Measurements from ENCODE around the gene BCAS3.

The BCAS3 gene

GRCh38 chr17:61328351-61328750, 650.7 kb downstream of the BCAS3 start:
- H4K8ac ChIP-seq (ENCODE audit: low read length) = no peak overlapping the region
- no peak overlapping the region for H3K23ac ChIP-seq (ENCODE audit: low read length in 2 of 2)
- no peaks in the 10 kb centered on the region for H3K79me1 ChIP-seq (replicated peaks; ENCODE audit: low read length, poor library complexity, severe bottlenecking)
- H3K18ac ChIP-seq (ENCODE audit: low read depth in 1 of 2, low read length in 2 of 2) = no peak overlapping the region
- no peak overlapping the region for H2AFZ ChIP-seq (ENCODE audit: low read depth, low read length)
- no peak overlapping the region for H2BK5ac ChIP-seq (ENCODE audit: low read depth, low read length, poor library complexity, severe bottlenecking)
- no peak overlapping the region for H3K27ac ChIP-seq (ENCODE audit: low read length, poor library complexity, severe bottlenecking)
- H2BK15ac ChIP-seq (ENCODE audit: low read depth, poor library complexity, severe bottlenecking) = no peak overlapping the region
- no peaks in the 10 kb centered on the region for H3K9me3 ChIP-seq (ENCODE audit: control insufficient read depth, low read length)
- H3K4me3 ChIP-seq (ENCODE audit: insufficient read depth in 1 of 2, low read depth in 1 of 2, low read length in 2 of 2) = no peak overlapping the region
- no peak overlapping the region for H4K91ac ChIP-seq (ENCODE audit: low read length)
- WGBS = 97% methylated on average over 6 of the region's 6 CpGs
- no peaks in the 10 kb centered on the region for H3K36me3 ChIP-seq (ENCODE audit: control insufficient read depth in 1 of 2, insufficient read depth in 2 of 2, low read depth in 1 of 2, low read length in 2 of 2)
- no peak overlapping the region for H3K9ac ChIP-seq (ENCODE audit: low read length)
- no peak for DNase-seq
- no peak overlapping the region for H3K4me2 ChIP-seq (ENCODE audit: low read length, poor library complexity, severe bottlenecking)
- no peak overlapping the region for H2BK120ac ChIP-seq (ENCODE audit: low read depth, low read length)
- H2AK5ac ChIP-seq (ENCODE audit: low read length, severe bottlenecking) = no peak overlapping the region
- no peak overlapping the region for H3K4ac ChIP-seq (ENCODE audit: low read depth in 1 of 2, low read length in 2 of 2)
- H3K14ac ChIP-seq (ENCODE audit: low read length in 2 of 2) = no peak overlapping the region
- H3K4me1 ChIP-seq (ENCODE audit: control insufficient read depth, insufficient read depth, low read depth, low read length) = peaks cover 12% of the 10 kb centered on the region
- no peak overlapping the region for H2BK12ac ChIP-seq (ENCODE audit: low read length in 2 of 2)
- H3K27me3 ChIP-seq (ENCODE audit: control insufficient read depth in 1 of 2, insufficient read depth in 1 of 2, low read length in 2 of 2) = no peaks in the 10 kb centered on the region

GRCh38 chr17:61330174-61331150, 652.8 kb downstream of the BCAS3 start:
- Histone ChIP-seq H3K36me3 (ENCODE audit: control insufficient read depth in 1 of 2, insufficient read depth in 2 of 2, low read depth in 1 of 2, low read length in 2 of 2) (no peaks in the 10 kb centered on the region), H3K18ac (ENCODE audit: low read depth in 1 of 2, low read length in 2 of 2) (no peak overlapping the region), H3K4me3 (ENCODE audit: insufficient read depth in 1 of 2, low read depth in 1 of 2, low read length in 2 of 2) (no peak overlapping the region), H2BK5ac (ENCODE audit: low read depth, low read length, poor library complexity, severe bottlenecking) (no peak overlapping the region), H4K91ac (ENCODE audit: low read length) (no peak overlapping the region), H2BK120ac (ENCODE audit: low read depth, low read length) (no peak overlapping the region), H3K23ac (ENCODE audit: low read length in 2 of 2) (no peak overlapping the region), H2BK15ac (ENCODE audit: low read depth, poor library complexity, severe bottlenecking) (no peak overlapping the region), H3K9me3 (ENCODE audit: control insufficient read depth, low read length) (no peaks in the 10 kb centered on the region), H3K27me3 (ENCODE audit: control insufficient read depth in 1 of 2, insufficient read depth in 1 of 2, low read length in 2 of 2) (no peaks in the 10 kb centered on the region), H3K4me2 (ENCODE audit: low read length, poor library complexity, severe bottlenecking) (no peak overlapping the region), H3K27ac (ENCODE audit: low read length, poor library complexity, severe bottlenecking) (no peak overlapping the region), H3K9ac (ENCODE audit: low read length) (no peak overlapping the region), H3K4ac (ENCODE audit: low read depth in 1 of 2, low read length in 2 of 2) (no peak overlapping the region), H4K8ac (ENCODE audit: low read length) (no peak overlapping the region), H2AFZ (ENCODE audit: low read depth, low read length) (no peak overlapping the region), H3K4me1 (ENCODE audit: control insufficient read depth, insufficient read depth, low read depth, low read length) (peaks cover 4% of the 10 kb centered on the region), H3K14ac (ENCODE audit: low read length in 2 of 2) (no peak overlapping the region), H3K79me1 (replicated peaks; ENCODE audit: low read length, poor library complexity, severe bottlenecking) (no peaks in the 10 kb centered on the region), H2AK5ac (ENCODE audit: low read length, severe bottlenecking) (no peak overlapping the region), H2BK12ac (ENCODE audit: low read length in 2 of 2) (peak overlapping the region in 1 of 2 experiments; percentile 6)
- DNase-seq = no peak
- WGBS = 94% methylated on average over 11 of the region's 11 CpGs

DNA sequence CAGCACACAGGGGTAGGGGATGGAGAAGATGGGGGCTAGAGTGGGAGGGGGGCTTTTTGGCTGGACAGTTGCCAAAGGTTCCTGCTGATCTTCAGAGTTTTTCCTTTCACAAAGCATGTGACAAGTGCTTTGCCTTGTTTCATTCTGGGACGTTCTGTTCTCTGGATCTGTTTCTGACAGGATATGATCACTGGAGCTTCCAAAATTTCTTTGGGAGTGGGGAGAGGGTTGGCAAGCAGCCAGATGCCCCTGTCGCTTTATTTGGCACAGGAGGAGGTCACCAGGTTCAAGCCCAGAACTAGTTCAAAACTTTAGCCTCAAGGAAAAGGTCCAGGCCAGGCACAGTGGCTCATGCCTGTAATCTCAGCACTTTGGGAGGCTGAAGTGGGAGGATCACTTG, 653.5 kb downstream of the BCAS3 start:
- Histone ChIP-seq H3K27me3 (ENCODE audit: control insufficient read depth in 1 of 2, insufficient read depth in 1 of 2, low read length in 2 of 2) (no peaks in the 10 kb centered on the region), H2AK5ac (ENCODE audit: low read length, severe bottlenecking) (no peak overlapping the region), H3K4me3 (ENCODE audit: insufficient read depth in 1 of 2, low read depth in 1 of 2, low read length in 2 of 2) (no peak overlapping the region), H2BK12ac (ENCODE audit: low read length in 2 of 2) (peak overlapping the region in 1 of 2 experiments; percentile 6), H3K36me3 (ENCODE audit: control insufficient read depth in 1 of 2, insufficient read depth in 2 of 2, low read depth in 1 of 2, low read length in 2 of 2) (no peaks in the 10 kb centered on the region), H2BK15ac (ENCODE audit: low read depth, poor library complexity, severe bottlenecking) (no peak overlapping the region), H3K4me1 (ENCODE audit: control insufficient read depth, insufficient read depth, low read depth, low read length) (peaks cover 8% of the 10 kb centered on the region), H4K8ac (ENCODE audit: low read length) (no peak overlapping the region), H3K14ac (ENCODE audit: low read length in 2 of 2) (no peak overlapping the region), H2AFZ (ENCODE audit: low read depth, low read length) (no peak overlapping the region), H3K4ac (ENCODE audit: low read depth in 1 of 2, low read length in 2 of 2) (no peak overlapping the region), H3K27ac (ENCODE audit: low read length, poor library complexity, severe bottlenecking) (no peak overlapping the region), H4K91ac (ENCODE audit: low read length) (no peak overlapping the region), H3K4me2 (ENCODE audit: low read length, poor library complexity, severe bottlenecking) (no peak overlapping the region), H2BK5ac (ENCODE audit: low read depth, low read length, poor library complexity, severe bottlenecking) (no peak overlapping the region), H2BK120ac (ENCODE audit: low read depth, low read length) (peak overlapping the region; percentile 52), H3K23ac (ENCODE audit: low read length in 2 of 2) (no peak overlapping the region), H3K9ac (ENCODE audit: low read length) (no peak overlapping the region), H3K9me3 (ENCODE audit: control insufficient read depth, low read length) (no peaks in the 10 kb centered on the region), H3K79me1 (replicated peaks; ENCODE audit: low read length, poor library complexity, severe bottlenecking) (no peaks in the 10 kb centered on the region), H3K18ac (ENCODE audit: low read depth in 1 of 2, low read length in 2 of 2) (no peak overlapping the region)
- WGBS = 58% methylated on average over 2 of the region's 2 CpGs
- no peak for DNase-seq

DNA sequence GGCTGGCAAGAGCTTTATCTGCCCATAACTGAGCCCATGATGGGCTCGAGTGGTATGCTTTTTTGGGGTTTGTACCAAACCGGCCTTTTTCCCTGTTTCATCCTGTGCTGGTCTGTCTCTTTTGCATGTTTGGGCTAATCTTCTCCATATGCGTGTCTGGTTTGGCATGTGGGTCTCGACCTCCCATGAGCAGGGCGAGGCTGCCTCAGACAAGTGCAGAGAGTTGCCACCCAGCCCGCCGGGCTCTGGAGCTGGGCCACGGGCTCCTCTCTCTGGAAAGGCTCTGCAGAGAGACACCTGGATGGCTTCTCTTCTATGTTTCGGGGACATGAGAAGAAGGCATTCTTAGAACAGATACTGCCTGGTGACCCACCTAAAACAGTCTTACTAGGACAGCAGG, 654.2 kb downstream of the BCAS3 start:
- peak overlapping the region; percentile 15 to 88 for H2BK12ac ChIP-seq (ENCODE audit: low read length in 2 of 2)
- no peak overlapping the region for H3K4me3 ChIP-seq (ENCODE audit: insufficient read depth in 1 of 2, low read depth in 1 of 2, low read length in 2 of 2)
- H3K27me3 ChIP-seq (ENCODE audit: control insufficient read depth in 1 of 2, insufficient read depth in 1 of 2, low read length in 2 of 2) = no peaks in the 10 kb centered on the region
- no peak for DNase-seq
- no peak overlapping the region for H3K14ac ChIP-seq (ENCODE audit: low read length in 2 of 2)
- H3K9me3 ChIP-seq (ENCODE audit: control insufficient read depth, low read length) = no peaks in the 10 kb centered on the region
- H3K18ac ChIP-seq (ENCODE audit: low read depth in 1 of 2, low read length in 2 of 2) = no peak overlapping the region
- no peak overlapping the region for H2AK5ac ChIP-seq (ENCODE audit: low read length, severe bottlenecking)
- H4K91ac ChIP-seq (ENCODE audit: low read length) = no peak overlapping the region
- no peaks in the 10 kb centered on the region for H3K79me1 ChIP-seq (replicated peaks; ENCODE audit: low read length, poor library complexity, severe bottlenecking)
- peak overlapping the region in 1 of 2 experiments; percentile 51 for H3K4ac ChIP-seq (ENCODE audit: low read depth in 1 of 2, low read length in 2 of 2)
- H2BK120ac ChIP-seq (ENCODE audit: low read depth, low read length) = no peak overlapping the region
- peaks cover 11% of the 10 kb centered on the region for H3K4me1 ChIP-seq (ENCODE audit: control insufficient read depth, insufficient read depth, low read depth, low read length)
- H3K9ac ChIP-seq (ENCODE audit: low read length) = no peak overlapping the region
- no peak overlapping the region for H3K27ac ChIP-seq (ENCODE audit: low read length, poor library complexity, severe bottlenecking)
- H2BK15ac ChIP-seq (ENCODE audit: low read depth, poor library complexity, severe bottlenecking) = peak overlapping the region; percentile 26
- H4K8ac ChIP-seq (ENCODE audit: low read length) = no peak overlapping the region
- H3K4me2 ChIP-seq (ENCODE audit: low read length, poor library complexity, severe bottlenecking) = no peak overlapping the region
- H2BK5ac ChIP-seq (ENCODE audit: low read depth, low read length, poor library complexity, severe bottlenecking) = no peak overlapping the region
- H3K23ac ChIP-seq (ENCODE audit: low read length in 2 of 2) = no peak overlapping the region
- H3K36me3 ChIP-seq (ENCODE audit: control insufficient read depth in 1 of 2, insufficient read depth in 2 of 2, low read depth in 1 of 2, low read length in 2 of 2) = no peaks in the 10 kb centered on the region
- no peak overlapping the region for H2AFZ ChIP-seq (ENCODE audit: low read depth, low read length)
- 96% methylated on average over 9 of the region's 9 CpGs for WGBS

All from mesenchymal stem cell (in vitro differentiated cells and primary cell).